Esophagus squamous epithelium (tissue), 5 donors: ENCODE data around the gene MEAF6. TPM values are rescaled to one million over a fixed set of nuclear protein-coding genes. Genes with fewer than 3 reads are reported as not detected.
A peak's percentile ranks its signal among the peaks of the same experiment; 100 is the strongest.
"Not testable (repeated sequence)": the region's sequence is repeated elsewhere in the genome, so short reads cannot be mapped to it uniquely, and the experiment has no call there.

Source experiments
- DNase-seq: peaks from one replicate; lab custom pipeline; 2025; lab: John Stamatoyannopoulos, UW
- H3K27ac ChIP-seq, 4 donors: fragments of 200-600 bp; sonication (generic); one replicate each; pipeline ENCODE4 v1.5.1; 2016 to 2019; ENCODE audit warnings: mild to moderate bottlenecking in 1 of 4
- H3K27me3 ChIP-seq, 4 donors: fragments of 200-600 bp; sonication (generic); 1 replicate in 3 of 4; 2 replicates in 1 of 4; pipeline versions ENCODE4 v1.5.1 to v1.6.0; 2017 to 2021; ENCODE audit warnings: antibody characterized with exemption in 1 of 4
- H3K36me3 ChIP-seq, 3 donors: fragments of 200-600 bp; sonication (generic); one replicate each; pipeline ENCODE4 v1.5.1; 2016 to 2019
- H3K4me1 ChIP-seq, 3 donors: fragments of 200-600 bp; sonication (generic); one replicate each; pipeline ENCODE4 v1.5.1; 2017 to 2019
- H3K4me3 ChIP-seq, 4 donors: fragments of 200-600 bp; sonication (generic); 1 replicate in 3 of 4; 2 replicates in 1 of 4; pipeline ENCODE4 v1.5.1; 2016 to 2019; ENCODE audit warnings: mild to moderate bottlenecking in 2 of 4, moderate library complexity in 1 of 4
- H3K9me3 ChIP-seq, 3 donors: fragments of 200-600 bp; sonication (generic); one replicate each; pipeline ENCODE4 v1.5.1; 2016 to 2019
- CTCF ChIP-seq, 6 experiments: fragments of 450-650 bp in 4 of 6; fragments of 200-600 bp in 2 of 6; sonication (generic) in 2 of 6; IDR thresholded peaks; one replicate each; pipeline ENCODE4 v1.5.1; 2016 to 2019; ENCODE audit warnings: antibody characterized with exemption in 6 of 6, mild to moderate bottlenecking in 4 of 6, moderate library complexity in 4 of 6
- POLR2A ChIP-seq, 4 donors: fragments of 450-650 bp; IDR thresholded peaks; one replicate each; pipeline ENCODE4 v1.6.1; 2017; ENCODE audit warnings: antibody characterized with exemption in 4 of 4, mild to moderate bottlenecking in 4 of 4, moderate library complexity in 3 of 4
- WGBS, 2 donors: methylation state at CpG; one replicate each; pipeline ENCODE4 v1.1.5; 2018; 5-methylcytosine and 5-hydroxymethylcytosine counted together
- intact Hi-C: fragments of 100-400 bp; cut with DNase I; formaldehyde crosslinking; loops from one replicate; pipeline ENCODE4 v1.15.0; 2022
- total RNA-seq, 4 donors: library from RNA; depleted of rRNA; stranded (reverse); fragments of >200 nt; gene quantifications; one replicate each; pipeline ENCODE4 v1.1.0, GENCODE V29; 2016
- donor health status: DM: yes; HTN: yes; CAD: no.

MEAF6 gene
- total RNA-seq, 4 donors from 2014 or later: 45.5 to 67.9 (median 56.5) TPM

- Histone ChIP-seq H3K4me1 (peaks cover 0 to 7% (median 6%) of the 10 kb centered on the region in 3 donors), H3K9me3 (no peaks in the 10 kb centered on the region), H3K36me3 (no peaks in the 10 kb centered on the region), H3K27me3 (peaks cover 0 to 3% (median 0%) of the 10 kb centered on the region in 4 donors), H3K27ac (no peak overlapping the region), H3K4me3 (no peak overlapping the region)
- intact Hi-C loops: no loop called here
- TF ChIP-seq POLR2A (IDR thresholded peaks at IDR 0.05) (no peak), CTCF (IDR thresholded peaks at IDR 0.05) (no peak)
- DNase-seq: no peak
Observed at GRCh38 chr1:37519613-37520012, 5.0 kb upstream of the MEAF6 start.

- H3K9me3 ChIP-seq, intact Hi-C loops, H3K36me3 ChIP-seq, H3K27ac ChIP-seq, H3K4me1 ChIP-seq, DNase-seq, H3K27me3 ChIP-seq: not testable (repeated sequence)
- WGBS, 2 donors: 74 to 79% methylated on average over 8 to 9 of the region's 15 CpGs
- H3K4me3 ChIP-seq: peak overlapping the region in 1 of 4 donors; percentile 6
Observed at GRCh38 chr1:37518929-37519328, 4.4 kb upstream of the MEAF6 start.

- DNase-seq, intact Hi-C loops: not testable (repeated sequence)
- WGBS, 2 donors: no CpG with 5 or more reads among the region's 31 CpGs
Observed at GRCh38 chr1:37518241-37518640, 3.7 kb upstream of the MEAF6 start.

GRCh38 chr1:37517569-37517968 lies 3.0 kb upstream of the MEAF6 start:
- Histone ChIP-seq H3K27me3 (peaks cover 0 to 3% (median 0%) of the 10 kb centered on the region in 4 donors), H3K4me1 (peaks cover 8 to 23% (median 12%) of the 10 kb centered on the region in 3 donors), H3K4me3 (no peak overlapping the region), H3K36me3 (peaks cover 0 to 7% (median 6%) of the 10 kb centered on the region in 3 donors), H3K27ac (no peak overlapping the region), H3K9me3 (no peaks in the 10 kb centered on the region)
- 91 to 100% methylated on average over 1 of the region's 1 CpG for WGBS, 2 donors
- no peak for DNase-seq
- intact Hi-C loops: no loop called here
- TF ChIP-seq POLR2A (IDR thresholded peaks at IDR 0.05) (no peak), CTCF (IDR thresholded peaks at IDR 0.05) (no peak)

More at GRCh38 chr1:37518241-37518640, 3.7 kb upstream of the MEAF6 start:
- H3K27me3 ChIP-seq, H3K9me3 ChIP-seq, H3K4me3 ChIP-seq, H3K27ac ChIP-seq, H3K36me3 ChIP-seq: not testable (repeated sequence)
- peaks cover 8 to 16% (median 9%) of the 10 kb centered on the region in 3 donors for H3K4me1 ChIP-seq

GRCh38 chr1:37515185-37516034 lies 844 bp upstream of the MEAF6 start:
- peaks cover 8 to 34% (median 12%) of the 10 kb centered on the region in 3 donors for H3K4me1 ChIP-seq
- no peak for DNase-seq
- peaks cover 0 to 28% (median 9%) of the 10 kb centered on the region in 3 donors for H3K36me3 ChIP-seq
- WGBS, 2 donors: 75 to 79% methylated on average over 18 of the region's 18 CpGs
- H3K9me3 ChIP-seq: no peaks in the 10 kb centered on the region
- TF ChIP-seq CTCF (IDR thresholded peaks at IDR 0.05) (no peak), POLR2A (IDR thresholded peaks at IDR 0.05) (no peak)
- H3K27ac ChIP-seq: peak overlapping the region; percentile 92 to 97 (median 96)
- peak overlapping the region; percentile 75 to 100 (median 84) for H3K4me3 ChIP-seq
- intact Hi-C loops: no loop called here
- no peaks in the 10 kb centered on the region for H3K27me3 ChIP-seq

- peaks cover 8 to 34% (median 12%) of the 10 kb centered on the region in 3 donors for H3K4me1 ChIP-seq
- H3K36me3 ChIP-seq: peaks cover 0 to 40% (median 9%) of the 10 kb centered on the region in 3 donors
- peak overlapping the region; percentile 75 to 100 (median 84) for H3K4me3 ChIP-seq
- peak overlapping the region; percentile 92 to 97 (median 96) for H3K27ac ChIP-seq
- DNase-seq: no peak
- H3K9me3 ChIP-seq: no peaks in the 10 kb centered on the region
- WGBS, 2 donors: 0 to 3% methylated on average over 12 to 23 of the region's 26 CpGs
- H3K27me3 ChIP-seq: no peaks in the 10 kb centered on the region
- intact Hi-C loops: no loop called here
- TF ChIP-seq CTCF (IDR thresholded peaks at IDR 0.05): no peak
- TF ChIP-seq POLR2A (IDR thresholded peaks at IDR 0.05): no peak
Observed at GRCh38 chr1:37513795-37514349, 694 bp downstream of the MEAF6 start.
